NCI-H2171 (cell line): ENCODE results near the gene CALU.

ENCODE experiments used
- DNase-seq: peaks from one replicate; lab custom pipeline; 2025; lab: John Stamatoyannopoulos, UW

Gene CALU

GRCh38 chr7:128811631-128812430 is 72.7 kb downstream of the CALU start:
- no peak for DNase-seq

DNA sequence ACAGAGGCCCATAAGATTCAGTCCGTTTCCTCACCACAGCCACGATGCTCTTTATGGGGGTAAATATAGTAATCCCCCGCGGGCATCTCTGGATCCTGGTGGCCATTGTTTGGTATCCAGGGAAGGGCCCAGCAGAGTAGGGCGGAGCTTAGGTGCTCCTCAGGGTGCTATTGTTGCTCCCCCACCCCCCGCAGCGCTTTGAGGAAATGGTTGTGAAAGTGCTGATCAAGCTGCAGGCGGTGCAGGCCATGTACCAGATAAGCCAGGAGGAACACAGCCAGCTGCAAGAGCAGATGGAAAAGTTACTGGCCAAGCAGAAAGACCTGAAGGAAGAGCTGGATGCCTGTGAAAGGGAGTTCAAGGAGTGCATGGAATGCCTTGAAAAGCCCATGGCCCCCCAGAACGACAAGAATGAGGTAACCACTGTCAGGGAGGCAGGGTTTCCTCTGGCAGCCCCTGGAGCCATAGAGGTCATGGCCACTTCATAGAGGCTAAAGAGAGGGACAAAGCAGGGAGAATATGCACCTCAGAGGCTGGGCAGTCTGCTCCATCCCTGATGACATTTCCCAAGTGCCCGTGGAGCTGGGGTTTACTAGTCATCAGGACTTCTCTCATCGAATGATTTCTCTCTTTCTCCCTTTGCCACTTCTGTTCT is 73.5 kb downstream of the CALU start:
- DNase-seq = no peak

DNA sequence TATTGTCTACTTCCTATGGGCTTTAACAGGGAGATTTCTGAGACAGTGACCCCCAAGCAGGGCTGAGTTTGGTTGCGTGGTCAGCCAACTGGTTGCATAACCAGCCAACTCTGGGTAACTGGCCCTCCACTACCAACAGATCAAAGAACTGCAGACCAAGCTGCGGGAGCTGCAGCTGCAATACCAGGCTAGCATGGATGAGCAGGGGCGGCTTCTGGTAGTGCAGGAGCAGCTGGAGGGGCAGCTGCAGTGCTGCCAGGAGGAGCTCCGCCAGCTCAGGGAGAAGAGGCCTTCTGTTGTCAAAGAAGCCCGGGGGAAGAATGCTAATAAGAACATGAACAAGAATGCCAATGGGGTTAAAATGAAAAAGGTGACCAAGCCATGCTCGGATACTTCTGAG is 75.3 kb downstream of the CALU start:
- peak; percentile 47 for DNase-seq

- DNase-seq = no peak
Observed at GRCh38 chr7:128815289-128815942, 76.3 kb downstream of the CALU start.

GRCh38 chr7:128818694-128819093 is 79.5 kb downstream of the CALU start:
- DNase-seq = no peak
